DMS153 (cell line): ENCODE data around the gene STIM1.

Experiments
- DNase-seq: peaks from one replicate; lab custom pipeline; 2025; lab: John Stamatoyannopoulos, UW

The STIM1 gene

GRCh38 chr11:3952715-3953114 is 97.3 kb downstream of the STIM1 start:
- DNase-seq, result no peak

DNA sequence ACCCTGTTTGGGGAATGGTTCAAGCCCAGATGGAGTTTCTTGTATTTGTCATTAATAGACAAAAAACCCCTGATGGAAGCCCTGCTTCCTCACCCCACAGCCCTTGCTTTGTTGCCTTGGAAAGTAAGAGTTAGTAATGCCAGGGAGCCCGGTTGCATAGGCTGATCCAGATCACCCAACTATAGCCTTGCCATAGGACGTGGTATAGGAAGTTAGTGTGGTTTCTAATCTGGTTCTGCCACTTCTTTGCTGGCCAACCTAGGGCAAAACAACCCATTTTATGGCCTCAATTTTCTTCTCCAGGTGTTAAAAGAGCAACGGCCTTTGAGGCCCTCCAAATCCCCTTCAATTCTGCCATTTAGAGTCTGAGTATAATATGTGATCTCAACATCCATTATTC is 97.9 kb downstream of the STIM1 start:
- DNase-seq, result no peak

GRCh38 chr11:3954448-3955298 is 99.2 kb downstream of the STIM1 start:
- DNase-seq, result no peak

GRCh38 chr11:3955299-3955665 is 99.8 kb downstream of the STIM1 start:
- DNase-seq, result no peak

GRCh38 chr11:3956038-3956437 is 100.6 kb downstream of the STIM1 start:
- no peak for DNase-seq

DNA sequence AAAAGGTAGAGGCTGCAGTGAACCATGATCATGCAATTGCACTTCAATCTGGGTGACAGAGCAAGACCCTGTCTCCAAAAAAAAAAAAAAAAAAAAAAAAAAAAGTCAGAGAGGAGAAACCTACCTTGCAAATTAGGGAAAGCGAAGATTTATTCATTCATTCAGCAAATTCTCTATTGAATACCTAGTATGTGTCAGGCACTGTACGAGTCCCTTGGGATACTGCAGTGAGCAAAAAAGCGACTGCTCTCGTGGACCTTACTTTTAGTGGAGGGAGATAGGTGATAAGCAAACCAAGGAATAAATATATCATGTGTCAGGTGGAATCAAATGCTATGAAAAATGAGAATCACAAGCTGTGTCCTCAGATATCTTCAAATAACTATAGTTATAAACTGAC is 101.3 kb downstream of the STIM1 start:
- DNase-seq, result no peak

- no peak for DNase-seq
These were observed 102.0 kb downstream of the STIM1 start for GRCh38 chr11:3957437-3957836.

DNA sequence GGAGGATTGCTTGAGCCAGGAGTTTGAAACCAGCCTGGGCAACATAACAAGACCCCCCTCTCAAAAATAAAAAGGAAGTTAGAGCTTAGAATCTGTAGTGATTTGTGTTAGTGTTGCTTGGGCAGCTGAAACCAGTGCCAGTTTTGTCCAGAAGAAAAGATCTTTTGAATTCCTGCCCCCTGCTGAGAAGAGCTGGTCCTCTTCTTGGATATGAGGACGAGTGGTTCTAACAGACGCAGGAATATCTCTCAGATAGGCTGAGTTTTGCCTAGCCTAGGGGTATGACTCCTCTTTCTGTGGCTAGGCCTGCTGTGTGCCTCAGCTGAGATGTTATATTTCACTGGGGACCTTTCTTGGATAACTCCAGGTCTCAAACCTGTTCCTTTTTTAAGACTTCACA is 102.8 kb downstream of the STIM1 start:
- no peak for DNase-seq

- DNase-seq, result no peak
These were observed 103.8 kb downstream of the STIM1 start for GRCh38 chr11:3959015-3959902.

GRCh38 chr11:3959903-3960265 is 104.4 kb downstream of the STIM1 start:
- no peak for DNase-seq

- no peak for DNase-seq
These were observed 107.0 kb downstream of the STIM1 start for GRCh38 chr11:3962406-3962840.

DNA sequence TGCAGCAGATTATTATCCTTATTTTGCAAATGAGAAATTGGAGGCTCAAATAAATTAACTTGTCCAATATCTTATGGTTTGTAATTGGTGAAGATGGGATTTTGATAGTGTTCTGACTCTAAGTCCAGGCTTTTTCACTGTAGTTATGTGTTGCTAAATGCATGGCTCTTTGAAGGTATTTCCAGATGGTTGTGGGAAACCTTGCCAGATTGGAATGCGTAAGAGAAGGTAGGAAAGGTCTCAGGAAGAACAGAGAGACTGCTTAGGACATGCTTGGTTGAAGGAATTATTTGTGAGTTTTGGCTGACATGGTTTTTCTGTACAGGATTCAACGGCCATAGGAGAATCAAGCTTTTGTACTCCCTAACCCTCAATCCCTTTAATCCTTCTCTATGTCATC is 108.6 kb downstream of the STIM1 start:
- DNase-seq, result no peak

- no peak for DNase-seq
These were observed 109.6 kb downstream of the STIM1 start for GRCh38 chr11:3964935-3965604.

DNA sequence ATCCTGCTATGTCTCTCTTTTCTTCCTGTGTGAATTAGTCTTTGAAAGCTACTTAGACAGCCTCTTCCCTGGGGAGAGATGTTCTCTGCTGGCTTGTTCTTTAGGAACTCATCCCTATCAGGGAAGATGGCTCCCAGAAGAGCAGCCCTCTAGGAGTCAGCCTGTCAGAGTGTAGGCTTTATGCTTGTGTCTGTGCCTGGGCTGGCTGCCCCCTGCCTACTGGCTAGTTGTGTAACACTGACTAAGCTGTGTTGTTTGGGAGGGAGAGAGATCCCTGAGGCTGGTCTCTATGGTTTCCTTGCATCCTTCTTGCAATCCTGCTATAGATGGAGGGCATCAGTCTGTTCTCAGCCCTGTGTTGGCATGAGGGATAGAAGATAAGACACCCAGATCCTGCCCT is 112.2 kb downstream of the STIM1 start:
- no peak for DNase-seq

- no peak for DNase-seq
These were observed 113.7 kb downstream of the STIM1 start for GRCh38 chr11:3969200-3969599.

- no peak for DNase-seq
These were observed 114.1 kb downstream of the STIM1 start for GRCh38 chr11:3969613-3970012.

- DNase-seq, result no peak
These were observed 114.6 kb downstream of the STIM1 start for GRCh38 chr11:3970108-3970507.

DNA sequence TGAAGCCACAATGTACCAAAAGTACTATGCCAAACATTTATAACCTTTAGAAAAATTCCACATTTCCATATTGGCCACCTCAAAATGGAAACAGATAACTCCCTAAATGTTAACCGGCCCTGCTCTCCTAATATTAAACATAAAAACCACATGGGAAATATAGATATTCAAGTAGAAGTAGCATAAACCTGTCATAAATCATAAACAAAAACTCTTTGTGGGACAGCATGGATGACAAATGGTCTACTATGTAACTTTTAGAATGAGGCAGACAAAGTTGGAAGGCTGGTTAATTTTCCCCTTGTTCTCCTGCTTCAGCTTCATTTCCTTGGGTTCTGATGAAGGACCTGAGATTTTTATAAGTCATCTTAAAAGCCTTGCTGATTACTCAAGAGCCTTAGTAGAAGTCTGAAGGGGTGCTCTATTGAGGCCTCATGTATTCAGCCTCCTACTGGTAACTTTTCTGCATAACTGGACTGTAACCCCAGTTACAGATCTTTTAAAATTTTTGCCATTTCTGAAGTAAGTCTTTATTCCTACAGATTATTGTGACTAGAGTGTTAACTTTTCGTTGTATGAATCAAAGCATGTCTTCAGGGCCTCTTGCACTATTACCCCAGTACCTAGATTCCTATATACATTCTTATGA is 116.4 kb downstream of the STIM1 start:
- no peak for DNase-seq

DNA sequence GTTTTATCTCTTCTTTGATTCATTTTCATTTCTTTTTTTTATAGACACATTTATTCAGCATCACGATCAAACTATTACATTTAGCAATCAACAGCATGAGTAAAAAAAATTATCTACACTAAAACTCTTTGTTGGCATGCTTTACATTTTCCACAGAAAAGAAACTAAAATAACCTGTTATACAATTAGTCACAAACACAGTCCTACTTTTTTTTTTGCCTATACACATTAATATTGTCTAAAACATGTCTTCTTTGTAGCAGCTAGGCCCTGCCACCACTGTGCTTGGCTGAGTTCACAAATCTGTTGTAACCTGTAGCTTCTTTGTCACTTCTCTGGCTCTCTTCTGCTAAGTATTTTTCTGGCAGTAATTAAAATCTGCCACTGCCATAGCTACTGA is 117.0 kb downstream of the STIM1 start:
- DNase-seq, result no peak

DNA sequence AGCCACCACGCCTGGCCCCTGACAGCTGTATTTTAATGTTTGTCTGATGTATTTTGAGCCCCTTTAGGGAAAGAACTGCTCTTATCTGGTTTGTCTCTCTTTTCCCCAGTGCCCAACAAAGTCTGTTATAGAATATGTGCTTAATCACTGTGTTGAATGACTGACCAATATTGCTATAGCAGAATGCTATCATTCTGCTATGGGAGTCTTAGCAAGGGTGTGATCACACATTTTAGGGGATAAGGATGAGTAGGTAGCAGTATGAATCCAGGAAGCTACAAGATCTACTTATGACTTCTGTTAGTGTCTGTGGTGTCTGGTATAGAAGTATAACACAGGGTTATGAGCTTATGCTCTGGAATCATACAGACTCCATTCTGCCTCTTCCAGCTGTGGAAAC is 121.6 kb downstream of the STIM1 start:
- DNase-seq, result no peak

DNA sequence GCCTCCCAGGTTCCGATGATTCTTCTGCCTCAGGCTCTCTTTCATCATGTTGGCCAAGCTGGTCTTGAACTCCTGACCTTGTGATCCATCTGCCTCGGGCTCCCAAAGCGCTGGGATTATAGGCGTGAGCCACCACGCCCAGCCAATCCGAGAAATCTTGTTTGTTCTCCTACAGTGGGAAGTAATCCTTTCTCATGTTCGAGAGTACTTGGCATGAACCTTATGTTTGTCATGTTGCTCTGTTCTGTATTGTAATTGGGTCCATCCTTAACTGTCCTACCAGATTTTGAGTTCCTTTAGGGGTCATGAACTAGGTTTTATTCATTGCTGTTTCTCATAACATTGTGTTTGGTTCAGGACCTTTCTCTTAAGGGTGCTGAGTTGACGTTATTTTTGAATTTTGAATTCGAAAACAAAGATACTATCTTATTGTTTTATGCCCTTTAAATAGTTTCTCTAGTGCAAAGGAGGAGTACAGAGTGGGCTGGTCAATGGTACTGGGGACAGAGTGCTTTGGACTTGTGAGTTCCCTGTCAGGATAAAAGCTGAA is 125.7 kb downstream of the STIM1 start:
- no peak for DNase-seq

DNA sequence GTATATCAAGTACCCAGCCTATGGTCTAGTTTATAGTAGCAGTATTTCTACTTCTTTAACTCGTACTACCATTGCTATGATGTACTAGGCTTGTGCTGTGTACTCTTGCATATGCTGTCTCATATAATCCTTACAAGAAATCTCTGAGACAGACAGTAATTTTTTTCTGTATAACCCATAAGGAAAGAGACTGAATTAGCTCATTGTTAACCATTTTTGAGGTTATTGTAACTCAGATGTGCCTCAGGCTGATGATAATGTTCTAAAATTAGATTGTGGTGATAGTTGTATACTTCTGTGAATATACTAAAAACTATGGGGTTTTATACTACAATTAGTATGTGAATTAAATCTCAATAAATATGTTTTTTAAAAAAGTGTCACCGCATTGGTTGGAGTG is 127.0 kb downstream of the STIM1 start:
- DNase-seq, result no peak
